ENCODE measurements around the gene PPP1R12B. TPM values are rescaled to one million over a fixed set of nuclear protein-coding genes. Genes with fewer than 3 reads are reported as not detected.
"Not testable (repeated sequence)": the region's sequence is repeated elsewhere in the genome, so short reads cannot be mapped to it uniquely, and the experiment has no call there.

The PPP1R12B gene
- total RNA-seq, 2 experiments from 2014 or later, result 12.4 to 14.3 TPM

DNA sequence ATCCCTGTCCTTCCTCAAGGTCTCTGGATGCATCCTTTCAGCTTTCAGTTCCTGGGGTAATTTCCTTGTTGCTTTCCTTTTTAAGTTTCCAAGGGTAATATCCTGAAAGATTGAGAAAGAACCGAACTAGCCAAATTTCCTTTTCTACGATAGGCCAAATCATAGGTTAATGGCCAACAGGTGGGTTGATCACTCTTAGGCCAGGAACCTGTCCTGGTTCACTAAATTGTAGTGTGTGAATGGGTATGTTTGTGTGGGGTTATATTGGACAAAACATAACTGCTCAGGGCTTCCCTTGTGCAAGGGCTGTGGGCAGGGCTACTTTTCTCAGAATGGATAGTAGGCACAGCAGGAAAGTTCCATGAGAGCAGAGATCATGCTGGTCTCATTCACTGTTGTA lies 23.9 kb upstream of the PPP1R12B start:
- ChIA-PET POLR2A (no interaction called here), CTCF (interaction anchor here (0.7 kb wide), 2 partner anchors 14 to 682 kb away, joined by 3 to 5 read pairs; no protein-coding TSS in a partner anchor)

DNA sequence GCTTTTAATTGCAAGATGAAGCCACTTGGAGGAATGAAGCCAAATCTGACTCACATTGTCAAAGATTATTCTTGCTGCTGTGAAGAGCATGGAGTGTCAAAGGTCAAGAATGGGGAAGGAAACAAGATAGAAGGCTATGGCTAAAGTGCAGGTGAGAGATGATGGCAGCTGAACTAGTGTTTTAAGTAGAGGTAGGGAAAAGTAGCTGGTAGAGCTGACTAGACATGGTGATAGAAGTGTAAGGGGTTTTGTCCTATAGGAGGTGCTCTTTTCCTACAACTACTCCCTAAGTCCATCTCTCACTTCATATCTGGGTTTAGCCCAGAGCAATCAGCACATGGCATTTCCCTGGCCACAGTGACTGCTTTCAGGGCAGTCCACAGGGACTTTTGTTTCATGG lies 18.6 kb upstream of the PPP1R12B start:
- ChIA-PET CTCF (interaction anchor here (1.0 kb wide), 1 partner anchor 8 kb away, joined by 5 read pairs; no protein-coding TSS in a partner anchor), POLR2A (no interaction called here)

DNA sequence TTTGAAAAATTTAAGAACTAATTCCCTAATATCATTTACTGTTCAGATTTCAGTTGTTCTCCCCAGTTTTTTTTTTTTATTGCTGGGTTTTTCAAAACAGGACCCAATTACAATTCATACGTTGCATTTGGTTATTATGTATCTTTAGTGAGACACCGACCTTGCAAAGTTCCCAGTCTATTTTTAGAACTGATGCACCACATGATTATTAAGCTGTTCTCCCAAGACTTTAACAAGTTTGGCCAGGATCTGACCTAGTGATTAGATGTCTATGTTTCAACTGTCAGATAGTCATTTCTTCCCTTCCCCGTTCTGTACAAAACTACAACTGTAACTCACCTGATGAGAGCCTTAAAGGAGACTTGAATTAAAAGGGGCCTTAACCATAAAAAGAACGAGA lies 14.6 kb upstream of the PPP1R12B start:
- ChIA-PET POLR2A (no interaction called here), CTCF (no interaction called here)

DNA sequence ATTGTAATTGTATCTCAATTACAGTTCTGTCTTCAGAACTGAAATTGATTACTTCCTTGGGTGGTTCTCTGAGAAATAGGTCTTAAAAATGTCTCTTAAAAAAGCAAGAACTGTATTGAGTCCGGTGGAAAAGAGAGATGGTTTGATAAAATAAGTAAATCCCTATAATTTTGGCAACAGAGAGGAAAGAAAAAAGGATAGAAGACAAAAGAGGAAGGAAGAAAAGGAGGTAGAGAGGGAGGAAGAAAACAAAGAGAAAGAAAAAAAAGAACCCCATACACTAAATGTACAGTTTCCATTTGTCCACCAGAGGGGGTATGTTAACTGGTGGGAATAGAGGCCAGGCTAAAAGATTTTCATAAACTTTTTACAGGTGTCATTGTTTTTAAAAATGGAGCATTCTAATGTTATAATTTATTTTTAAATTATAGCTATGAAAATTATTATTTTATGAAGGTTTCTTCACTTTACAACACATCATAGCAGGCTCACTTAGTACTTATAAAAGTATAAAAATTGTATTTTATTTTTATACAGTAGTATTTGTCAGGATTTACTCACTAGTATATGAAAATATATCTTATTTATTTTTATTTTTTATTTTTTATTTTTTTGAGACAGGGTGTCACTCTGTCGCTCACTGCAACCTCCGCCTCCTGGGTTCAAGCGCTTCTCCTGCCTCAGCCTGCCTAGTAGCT lies 4.7 kb upstream of the PPP1R12B start:
- ChIA-PET POLR2A (no interaction called here), CTCF (interaction anchor here (0.6 kb wide), 2 partner anchors 11 to 16 kb away, joined by 3 to 4 read pairs; no protein-coding TSS in a partner anchor)

DNA sequence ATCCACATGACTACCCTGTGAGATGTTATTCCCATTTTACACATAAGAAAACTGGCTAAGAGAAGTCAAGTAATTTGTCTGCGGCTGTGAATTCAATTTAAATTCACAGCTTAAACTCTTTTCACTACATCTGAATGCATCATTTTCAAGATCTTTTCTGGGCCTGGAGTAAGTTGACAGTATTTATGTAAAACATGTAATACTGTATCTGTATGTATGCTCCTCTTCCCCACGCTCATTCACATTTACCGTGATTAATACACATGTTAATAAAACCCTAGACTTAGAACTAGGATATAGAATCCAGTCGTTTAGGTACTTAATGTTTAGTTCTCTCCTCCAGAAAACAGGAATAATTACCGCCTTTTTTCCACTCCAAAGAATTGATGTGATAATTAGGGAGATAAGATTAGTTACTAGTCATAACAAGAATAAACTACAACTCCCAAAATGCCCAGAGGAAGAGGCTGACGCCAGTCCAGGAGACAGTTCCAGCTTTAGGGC lies 442 bp upstream of the PPP1R12B start:
- CTCF ChIA-PET, result no interaction called here
- POLR2A ChIA-PET, result interaction anchor here (1.5 kb wide), 1 partner anchor 659 kb away, joined by 3 read pairs; the partner anchor contains the start of gene TMEM183A

DNA sequence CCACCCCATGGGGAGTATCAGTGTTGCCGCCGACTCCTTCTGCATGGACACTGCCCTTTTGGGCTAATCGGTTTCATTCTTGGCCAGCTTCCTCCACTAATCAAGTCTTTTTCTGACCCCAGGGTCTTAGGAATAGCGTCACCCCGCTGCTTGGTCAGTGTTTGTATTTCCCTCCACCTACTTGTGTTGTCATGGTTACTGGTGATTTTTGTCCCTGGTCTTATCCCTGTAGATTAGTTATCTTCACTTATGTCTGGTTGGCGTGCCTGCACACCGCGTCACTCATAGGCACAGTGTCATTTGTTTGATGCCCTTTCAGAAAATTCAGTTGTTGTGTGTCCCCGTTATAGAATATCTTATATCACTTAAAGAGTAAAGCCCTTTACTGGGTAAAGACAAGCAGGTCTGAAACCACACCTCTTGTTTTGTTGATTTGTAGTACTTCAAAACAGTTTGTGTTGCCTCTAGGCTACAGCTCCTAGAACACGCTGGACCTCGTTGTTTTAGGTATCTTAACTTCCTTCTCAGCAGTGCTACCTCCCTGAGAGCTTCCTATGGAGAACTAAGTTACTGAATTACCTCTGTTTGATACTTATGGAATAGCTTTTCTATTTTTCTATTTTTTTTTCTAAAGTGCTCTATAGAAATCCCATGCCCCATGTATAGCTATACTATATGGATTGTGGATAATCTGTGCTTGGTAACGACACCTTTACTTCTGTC lies 868 bp downstream of the PPP1R12B start:
- POLR2A ChIA-PET, result interaction anchor here (0.8 to 1.5 kb wide), 2 partner anchors 8 to 658 kb away, joined by 3 to 6 read pairs; partner anchors contain the start of genes TMEM183A and UBE2T

DNA sequence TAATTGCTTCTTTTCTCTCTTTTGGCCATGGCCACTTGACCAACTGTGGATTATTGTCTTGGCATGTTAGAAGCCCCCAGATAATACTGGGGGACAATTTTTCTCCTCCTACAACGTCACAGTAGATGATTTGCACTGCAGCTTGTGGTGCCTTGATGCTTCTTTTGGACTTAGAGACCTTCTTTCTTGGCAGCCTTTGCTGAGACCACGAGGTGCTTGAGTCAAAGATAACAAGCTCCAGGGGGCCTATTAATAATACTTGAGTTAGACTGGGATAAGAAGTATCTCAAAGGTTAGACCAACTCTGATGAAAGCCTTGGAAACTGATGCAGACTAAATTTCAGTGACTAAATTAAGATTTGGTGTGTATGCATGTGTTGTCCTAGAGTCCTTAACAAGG lies 3.2 kb downstream of the PPP1R12B start:
- POLR2A ChIA-PET, result no interaction called here
- CTCF ChIA-PET, result no interaction called here

More for the DNA sequence above, 868 bp downstream of the PPP1R12B start:
- CTCF ChIA-PET, result no interaction called here

DNA sequence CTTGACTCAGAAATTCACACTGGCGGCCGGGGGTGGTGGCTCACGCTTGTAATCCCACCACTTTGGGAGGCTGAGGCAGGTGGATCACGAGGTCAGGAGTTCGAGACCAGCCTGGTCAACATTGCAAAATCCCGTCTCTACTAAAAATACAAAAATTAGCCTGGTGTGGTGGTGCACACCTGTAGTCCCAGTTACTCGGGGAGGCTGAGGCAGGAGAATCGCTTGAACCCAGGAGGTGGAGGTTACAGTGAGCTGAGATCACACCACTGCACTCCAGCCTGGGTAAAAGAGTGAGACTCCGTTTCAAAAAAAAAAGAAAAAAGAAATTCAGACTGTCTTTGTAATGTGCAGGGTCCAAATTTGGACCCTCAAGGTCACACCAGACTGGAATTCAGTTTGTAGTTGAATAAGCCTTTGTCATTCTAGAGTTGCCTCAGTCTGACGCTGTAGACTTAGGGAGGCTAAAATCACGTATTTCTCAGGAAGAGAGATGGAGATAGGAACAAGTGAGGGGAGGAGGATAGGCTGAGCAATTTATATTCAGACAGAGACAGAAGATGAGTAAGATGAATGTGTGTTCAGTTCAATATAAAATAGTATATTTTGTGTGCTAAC lies 4.2 kb downstream of the PPP1R12B start:
- CTCF ChIA-PET, result interaction anchor here (0.6 kb wide), 1 partner anchor 524 kb away, joined by 4 read pairs; the partner anchor contains the start of gene IPO9
- POLR2A ChIA-PET, result not testable (repeated sequence)

DNA sequence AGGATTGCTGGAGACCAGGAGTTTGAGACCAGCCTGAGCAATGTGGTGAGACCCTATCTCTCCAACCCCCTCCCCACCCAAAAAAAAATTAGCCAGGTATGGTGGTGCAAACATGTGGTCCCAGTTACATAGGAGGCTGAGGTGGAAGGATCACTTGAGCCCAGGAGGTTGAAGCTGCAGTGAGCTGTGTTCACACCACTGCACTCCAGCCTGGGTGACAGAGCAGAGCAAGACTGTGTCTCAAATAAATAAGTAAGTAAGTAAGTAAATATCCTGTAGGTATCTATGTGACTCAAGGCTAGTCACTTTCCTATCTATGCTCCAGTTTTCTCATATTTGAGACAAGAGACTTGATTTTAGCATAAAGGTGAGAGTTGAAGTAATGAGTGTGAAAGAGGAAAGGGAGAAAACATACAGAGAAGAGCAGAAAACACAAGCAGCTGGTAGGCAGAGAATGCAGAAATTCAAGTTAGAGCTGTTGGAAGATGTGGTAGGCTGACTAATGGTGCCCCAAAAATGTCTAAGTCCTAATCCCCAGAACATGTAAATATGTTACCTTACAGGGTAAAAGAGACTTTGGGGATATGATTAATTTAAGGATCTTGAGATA lies 7.5 kb downstream of the PPP1R12B start:
- CTCF ChIA-PET, result no interaction called here
- POLR2A ChIA-PET, result no interaction called here

DNA sequence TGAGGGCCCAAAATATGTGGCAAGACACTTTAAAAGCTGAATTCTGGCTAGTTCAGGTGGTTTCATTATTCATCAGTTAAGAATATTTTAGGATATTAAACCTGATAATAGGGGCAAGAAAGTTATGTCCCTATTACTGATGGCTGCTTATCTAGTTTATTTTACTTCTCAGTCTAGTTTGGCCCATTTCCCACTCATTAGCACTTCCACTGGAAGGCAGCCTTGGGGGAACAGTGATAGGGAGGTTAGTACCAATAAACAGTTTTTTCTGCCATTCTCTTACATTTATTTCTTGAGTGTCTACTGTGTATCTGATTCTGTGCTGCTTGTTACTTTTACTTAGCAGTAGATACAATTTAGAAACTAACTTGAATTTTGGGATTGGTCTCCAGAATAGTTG lies 9.0 kb downstream of the PPP1R12B start:
- ChIA-PET POLR2A (no interaction called here), CTCF (no interaction called here)

DNA sequence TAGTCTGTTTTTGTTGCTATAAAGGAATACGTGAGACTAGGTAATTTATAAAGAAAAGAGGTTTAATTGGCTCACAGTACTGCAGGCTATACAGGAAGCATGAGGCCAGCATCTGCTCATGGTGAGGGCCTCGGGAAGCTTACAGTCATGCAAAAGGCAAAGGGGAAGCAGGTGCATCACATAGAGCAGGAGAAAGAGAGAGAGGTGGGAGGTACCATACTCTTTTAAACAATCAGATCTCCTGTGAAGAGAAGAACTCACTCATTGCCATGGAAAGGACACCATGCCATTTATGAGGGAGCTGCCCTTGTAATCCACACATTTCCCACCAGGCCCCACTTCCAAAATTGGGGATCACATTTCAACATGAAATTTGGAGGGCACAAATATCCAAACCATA lies 12.7 kb downstream of the PPP1R12B start:
- ChIA-PET CTCF (no interaction called here), POLR2A (no interaction called here)

DNA sequence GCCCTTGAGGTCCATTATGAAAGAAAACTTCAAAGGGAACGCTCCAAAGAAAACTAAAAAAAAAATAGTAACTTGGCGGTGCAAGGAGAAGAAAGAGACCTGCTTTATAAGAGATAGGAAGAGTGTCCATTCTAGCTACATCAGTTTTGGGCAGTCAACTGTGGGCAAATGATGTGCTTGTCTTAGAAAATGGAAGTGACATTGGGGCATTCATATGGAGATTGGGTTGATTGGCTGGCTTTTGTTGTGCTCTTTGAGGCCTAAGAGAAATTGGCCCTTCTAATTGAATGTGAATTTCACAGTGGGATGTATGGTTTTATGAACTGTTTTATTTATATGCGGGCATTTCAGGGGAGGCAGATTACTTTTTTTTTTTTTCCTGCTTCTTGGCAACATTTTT lies 13.2 kb downstream of the PPP1R12B start:
- CTCF ChIA-PET, result no interaction called here
- POLR2A ChIA-PET, result no interaction called here

DNA sequence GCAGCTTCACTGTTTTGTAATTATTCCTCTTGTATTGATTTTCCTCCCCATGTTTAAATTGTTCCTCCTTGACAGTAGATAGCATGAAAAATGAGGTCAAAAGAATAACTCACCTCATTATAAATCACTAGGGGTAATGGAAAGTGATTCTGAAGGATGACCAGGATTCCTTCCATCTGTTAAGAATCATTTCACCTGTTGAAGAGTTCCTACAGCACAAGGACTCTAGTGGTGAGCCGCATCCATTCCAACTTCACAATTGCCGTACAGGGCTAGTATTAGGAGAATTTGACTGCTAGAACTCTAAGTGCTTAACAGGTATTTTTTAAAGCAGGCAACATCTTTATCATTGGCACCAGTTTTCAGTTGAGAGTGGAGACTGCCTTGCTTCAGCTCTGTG lies 13.7 kb downstream of the PPP1R12B start:
- ChIA-PET POLR2A (no interaction called here), CTCF (no interaction called here)

DNA sequence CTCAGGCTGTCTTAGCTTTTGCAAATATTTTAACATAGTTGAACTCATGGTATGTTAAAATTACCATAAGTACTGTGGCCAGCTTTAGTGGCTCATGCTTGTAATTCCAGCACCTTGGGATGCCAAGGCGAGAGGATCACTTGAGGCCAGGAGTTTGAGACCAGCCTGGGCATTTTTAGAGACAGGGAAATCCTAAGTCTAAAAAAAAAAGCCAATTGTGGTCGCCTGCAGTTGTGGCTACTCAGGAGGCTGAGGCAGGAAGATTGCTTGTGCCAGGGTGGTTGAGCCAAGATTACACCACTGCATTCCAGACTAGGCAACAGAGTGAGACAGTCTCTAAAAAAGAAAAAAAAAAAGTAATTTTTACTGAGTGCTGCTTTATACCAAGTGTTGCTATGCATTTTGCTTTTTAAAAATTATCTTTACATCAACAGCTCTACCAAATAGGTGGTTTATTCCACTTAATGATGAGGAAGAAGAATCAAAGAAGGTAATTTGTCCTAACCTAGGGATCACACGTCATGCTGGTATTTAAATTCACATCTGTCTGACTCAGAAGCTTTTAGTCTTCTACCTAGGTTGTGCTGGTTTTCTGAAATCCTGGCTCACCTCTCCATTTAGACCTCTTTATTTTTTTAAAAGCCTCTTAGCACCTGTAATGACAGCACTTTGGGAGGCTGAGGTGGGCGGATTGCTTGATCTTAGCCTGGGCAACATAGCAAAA lies 16.8 kb downstream of the PPP1R12B start:
- ChIA-PET CTCF (no interaction called here), POLR2A (interaction anchor here (0.6 kb wide), 1 partner anchor 208 kb away, joined by 4 read pairs; no protein-coding TSS in a partner anchor)

DNA sequence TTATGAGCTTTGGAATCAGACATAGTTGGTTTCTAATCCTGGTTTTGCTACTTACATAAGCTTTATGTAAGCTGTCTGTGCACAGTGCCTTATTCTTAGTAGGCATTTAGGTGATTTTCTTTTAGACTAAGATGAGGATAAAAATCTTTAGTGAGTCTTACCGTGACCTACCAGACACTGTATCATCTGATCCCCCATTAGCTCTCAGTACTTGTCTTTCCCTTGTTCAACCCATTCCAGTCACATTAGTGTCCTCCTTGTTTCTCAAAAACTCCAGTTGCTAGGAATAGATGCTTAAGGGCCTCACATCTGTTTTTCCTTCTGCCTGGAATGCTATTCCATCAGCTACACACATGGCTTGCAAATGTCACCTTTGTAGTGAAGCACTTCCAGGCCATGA lies 18.8 kb downstream of the PPP1R12B start:
- CTCF ChIA-PET, result no interaction called here

DNA sequence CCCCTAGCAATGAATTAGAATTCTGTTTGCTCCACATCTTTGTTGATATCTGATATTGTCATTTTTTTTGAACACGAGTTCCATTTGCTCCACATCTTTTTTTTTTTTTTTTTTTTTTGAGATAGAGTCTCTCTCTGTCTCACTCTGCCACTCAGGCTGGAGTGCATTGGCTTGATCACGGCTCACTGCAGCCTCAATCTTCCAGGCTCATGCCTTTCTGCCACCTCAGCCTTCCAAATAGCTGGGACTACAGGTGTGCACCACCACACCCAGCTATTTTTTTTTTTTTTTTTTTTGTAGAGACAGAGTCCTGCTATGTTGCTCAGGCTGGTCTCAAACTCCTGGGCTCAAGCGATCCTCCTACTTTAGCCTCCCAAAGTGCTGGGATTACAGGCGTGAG lies 22.4 kb downstream of the PPP1R12B start:
- CTCF ChIA-PET, result interaction anchor here (0.7 kb wide), 1 partner anchor 124 kb away, joined by 5 read pairs; no protein-coding TSS in a partner anchor

More for the DNA sequence above, 18.8 kb downstream of the PPP1R12B start:
- POLR2A ChIA-PET, result no interaction called here

DNA sequence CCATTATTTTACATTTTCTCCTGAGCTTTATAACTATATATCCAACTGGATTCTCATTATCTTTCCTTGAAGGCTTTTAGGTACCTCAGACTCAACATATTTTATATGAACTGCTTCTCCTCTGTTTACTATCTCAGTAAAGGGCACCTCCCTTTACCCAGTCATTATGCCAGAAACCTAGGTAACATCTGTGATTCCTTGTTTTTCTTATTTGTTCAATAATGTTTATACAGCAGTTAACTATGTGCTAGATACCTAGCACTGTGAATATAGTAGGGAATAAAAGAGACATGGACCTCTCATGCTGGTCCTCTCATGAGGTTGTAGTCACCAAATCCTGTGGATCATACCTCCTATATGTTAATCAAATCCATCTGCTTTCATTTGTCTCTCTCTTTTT lies 25.6 kb downstream of the PPP1R12B start:
- POLR2A ChIA-PET, result no interaction called here
- CTCF ChIA-PET, result no interaction called here

More for the DNA sequence above, 22.4 kb downstream of the PPP1R12B start:
- POLR2A ChIA-PET, result not testable (repeated sequence)

DNA sequence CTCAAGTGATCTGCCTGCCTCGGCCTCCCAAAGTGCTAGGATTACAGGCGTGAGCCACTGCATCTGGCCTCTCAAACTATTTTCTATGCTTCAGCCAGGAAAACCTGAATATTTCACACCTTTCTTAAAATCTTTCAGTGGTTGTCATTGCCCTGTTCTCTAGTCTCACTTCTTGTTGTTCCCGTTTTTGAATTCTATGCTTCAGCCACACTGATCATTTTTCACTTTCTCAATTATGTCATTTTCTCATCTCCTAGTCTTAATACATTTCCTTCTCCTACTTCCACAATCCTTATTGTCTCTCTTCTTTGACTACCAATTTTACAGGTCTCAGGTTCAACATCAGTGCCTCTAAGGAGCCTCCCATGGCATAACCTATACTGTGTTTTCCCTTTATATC lies 26.7 kb downstream of the PPP1R12B start:
- CTCF ChIA-PET, result not testable (repeated sequence)

DNA sequence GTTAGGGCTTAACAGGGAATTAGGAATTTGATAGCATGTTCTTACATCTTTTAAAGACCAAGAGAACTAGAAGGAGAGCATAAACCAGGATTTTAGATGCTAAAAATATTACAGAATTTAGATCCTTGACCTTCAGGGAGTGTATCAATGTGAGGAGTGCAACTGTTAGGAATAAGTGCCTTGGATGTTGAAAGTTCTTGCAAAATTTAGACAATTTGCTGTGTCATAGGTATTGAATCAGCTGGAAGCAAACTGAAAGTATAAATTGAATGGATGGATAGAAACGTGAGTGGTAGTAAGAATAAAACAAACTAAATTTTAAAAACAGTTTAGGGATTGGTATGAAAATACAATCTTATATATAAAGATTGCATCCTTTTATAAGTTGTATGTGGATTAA lies 27.7 kb downstream of the PPP1R12B start:
- ChIA-PET POLR2A (no interaction called here), CTCF (no interaction called here)

More for the DNA sequence above, 26.7 kb downstream of the PPP1R12B start:
- POLR2A ChIA-PET, result not testable (repeated sequence)
